ENCODE data around the gene MSLN. TPM values are rescaled to one million over a fixed set of nuclear protein-coding genes. Genes with fewer than 3 reads are reported as not detected.

Gene MSLN
- total and polyA plus RNA-seq, 7 donors = 0.03 to 0.17 (median 0.09) TPM; not detected in 3

GRCh38 chr16:719815-720446 lies 40.6 kb upstream of the MSLN start:
- peak overlapping the region; percentile 91 for H3K4me3 ChIP-seq
- peaks cover 0 to 9% of the 10 kb centered on the region in 2 donors for H3K36me3 ChIP-seq (ENCODE audit: insufficient read depth in 1 of 2, low read depth in 1 of 2)

GRCh38 chr16:720447-720989 lies 40.0 kb upstream of the MSLN start:
- ATAC-seq (peak; percentile 15 to 43 (median 24)), DNase-seq (peak in 1 of 2 donors; percentile 44)
- Histone ChIP-seq H3K27me3 (ENCODE audit: insufficient read depth in 3 of 3, low read length in 2 of 3) (peaks cover 0 to 4% (median 0%) of the 10 kb centered on the region in 3 donors), H3K36me3 (ENCODE audit: insufficient read depth in 1 of 2, low read depth in 1 of 2) (peaks cover 0 to 9% of the 10 kb centered on the region in 2 donors), H3K4me1 (peaks cover 29% of the 10 kb centered on the region), H3K27ac (peak overlapping the region; percentile 86), H3K9me3 (no peaks in the 10 kb centered on the region), H3K4me3 (peak overlapping the region; percentile 91)
- intact Hi-C loops (cut with DNase I) = no loop called here
- 0 to 1% (median 1%) methylated on average over 27 to 38 of the region's 38 CpGs for WGBS, 3 donors
- TF ChIP-seq CTCF (IDR thresholded peaks at IDR 0.05) = no peak

More at GRCh38 chr16:719815-720446, 40.6 kb upstream of the MSLN start:
- peaks cover 29% of the 10 kb centered on the region for H3K4me1 ChIP-seq
- no peaks in the 10 kb centered on the region for H3K9me3 ChIP-seq
- peak overlapping the region; percentile 86 for H3K27ac ChIP-seq
- intact Hi-C loops (cut with DNase I) = no loop called here
- H3K27me3 ChIP-seq (ENCODE audit: insufficient read depth in 3 of 3, low read length in 2 of 3) = no peaks in the 10 kb centered on the region
- 8 to 9% (median 8%) methylated on average over 16 of the region's 16 CpGs for WGBS, 3 donors
- no peak for TF ChIP-seq CTCF (IDR thresholded peaks at IDR 0.05)
- ATAC-seq = no peak
- no peak for DNase-seq

- ATAC-seq (peak; percentile 85 to 89 (median 88)), DNase-seq (peak; percentile 84 to 90)
- no peaks in the 10 kb centered on the region for H3K9me3 ChIP-seq
- peaks cover 0 to 9% of the 10 kb centered on the region in 2 donors for H3K36me3 ChIP-seq (ENCODE audit: insufficient read depth in 1 of 2, low read depth in 1 of 2)
- TF ChIP-seq CTCF (IDR thresholded peaks at IDR 0.05) = no peak
- intact Hi-C loops (cut with DNase I) = no loop called here
- H3K4me3 ChIP-seq = peak within 1 kb of the TSS; percentile 91
- H3K4me1 ChIP-seq = peaks cover 24% of the 10 kb centered on the region
- H3K27ac ChIP-seq = peak within 1 kb of the TSS; percentile 86
- H3K27me3 ChIP-seq (ENCODE audit: insufficient read depth in 3 of 3, low read length in 2 of 3) = peaks cover 0 to 10% (median 4%) of the 10 kb centered on the region in 3 donors
- WGBS, 3 donors = 6 to 14% (median 9%) methylated on average over 41 to 106 of the region's 106 CpGs
Observed at GRCh38 chr16:720990-721764, 39.4 kb upstream of the MSLN start, which contains the start of gene ANTKMT. Gene ANTKMT, plus strand, starts transcription at chr16:721146. Its CDS starts 129 bp downstream, at chr16:721275.

DNA sequence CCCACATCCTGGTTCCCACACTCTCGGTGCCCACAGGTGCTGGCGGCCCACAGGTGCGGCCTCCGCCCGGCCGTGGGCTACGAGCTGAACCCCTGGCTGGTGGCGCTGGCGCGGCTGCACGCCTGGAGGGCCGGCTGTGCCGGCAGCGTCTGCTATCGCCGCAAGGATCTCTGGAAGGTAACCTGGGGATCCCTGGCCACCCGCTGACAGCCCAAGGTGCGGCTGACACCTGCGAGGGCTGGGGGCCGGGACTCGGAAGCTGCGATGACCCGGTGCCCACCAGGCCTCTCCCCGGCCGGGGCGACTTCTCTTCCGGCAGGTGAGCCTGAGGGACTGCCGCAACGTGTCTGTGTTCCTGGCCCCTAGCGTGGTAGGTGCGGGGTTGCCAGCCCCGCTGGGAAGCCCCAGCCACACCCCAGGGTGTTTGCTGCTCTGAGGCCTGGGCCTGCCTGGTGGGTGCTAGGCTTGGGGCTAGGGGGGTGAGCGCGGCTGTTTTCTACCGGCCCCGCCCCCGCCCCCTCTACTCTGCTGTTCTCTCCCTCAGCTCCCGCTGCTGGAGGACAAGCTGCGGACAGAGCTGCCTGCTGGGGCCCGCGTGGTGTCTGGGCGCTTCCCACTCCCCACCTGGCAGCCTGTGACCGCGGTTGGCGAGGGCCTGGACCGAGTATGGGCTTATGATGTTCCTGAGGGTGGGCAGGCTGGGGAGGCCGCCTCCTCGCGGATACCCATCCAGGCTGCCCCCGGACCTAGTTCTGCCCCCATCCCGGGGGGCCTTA lies 38.6 kb upstream of the MSLN start:
- Histone ChIP-seq H3K4me1 (peaks cover 18% of the 10 kb centered on the region), H3K27me3 (ENCODE audit: insufficient read depth in 3 of 3, low read length in 2 of 3) (peaks cover 0 to 16% (median 9%) of the 10 kb centered on the region in 3 donors), H3K36me3 (ENCODE audit: insufficient read depth in 1 of 2, low read depth in 1 of 2) (peaks cover 0 to 9% of the 10 kb centered on the region in 2 donors), H3K27ac (peak overlapping the region; percentile 86), H3K9me3 (no peaks in the 10 kb centered on the region), H3K4me3 (peak overlapping the region; percentile 91)
- TF ChIP-seq CTCF (IDR thresholded peaks at IDR 0.05) = no peak
- 82 to 89% (median 83%) methylated on average over 49 to 51 of the region's 51 CpGs for WGBS, 3 donors
- intact Hi-C loops (cut with DNase I) = no loop called here
- DNase-seq = no peak
- ATAC-seq = no peak
